GM18526 (cell line): ENCODE measurements around the gene TRIM56.
A peak's percentile ranks its signal among the peaks of the same experiment; 100 is the strongest.

Experiments used
- POLR2A ChIP-seq: IDR thresholded peaks from 3 replicates; pipeline ENCODE4 v1.6.1; 2011; ENCODE audit not compliant: insufficient read length; ENCODE audit errors: extremely low read depth

Gene TRIM56

GRCh38 chr7:101112233-101112632 lies 27.0 kb downstream of the TRIM56 start:
- TF ChIP-seq POLR2A, result no peak

- TF ChIP-seq POLR2A, result no peak
Observed at GRCh38 chr7:101113836-101114235, 28.6 kb downstream of the TRIM56 start.

- TF ChIP-seq POLR2A, result no peak
Observed at GRCh38 chr7:101114492-101114891, 29.2 kb downstream of the TRIM56 start.

- TF ChIP-seq POLR2A, result no peak
Observed at GRCh38 chr7:101115215-101115614, 29.9 kb downstream of the TRIM56 start.

- no peak for TF ChIP-seq POLR2A
Observed at GRCh38 chr7:101116898-101117297, 31.6 kb downstream of the TRIM56 start.

- no peak for TF ChIP-seq POLR2A
Observed at GRCh38 chr7:101118856-101119255, 33.6 kb downstream of the TRIM56 start.

- no peak for TF ChIP-seq POLR2A
Observed at GRCh38 chr7:101119876-101120275, 34.6 kb downstream of the TRIM56 start.

- no peak for TF ChIP-seq POLR2A
Observed at GRCh38 chr7:101120315-101120714, 35.0 kb downstream of the TRIM56 start.

GRCh38 chr7:101121991-101122932 lies 37.0 kb downstream of the TRIM56 start:
- peak; percentile 24 for TF ChIP-seq POLR2A

GRCh38 chr7:101122933-101123702 lies 37.8 kb downstream of the TRIM56 start:
- no peak for TF ChIP-seq POLR2A

- TF ChIP-seq POLR2A, result no peak
Observed at GRCh38 chr7:101123703-101124068, 38.4 kb downstream of the TRIM56 start.

- TF ChIP-seq POLR2A, result no peak
Observed at GRCh38 chr7:101124376-101125056, 39.2 kb downstream of the TRIM56 start.

GRCh38 chr7:101125989-101126650 lies 40.8 kb downstream of the TRIM56 start:
- no peak for TF ChIP-seq POLR2A

GRCh38 chr7:101126651-101127459 lies 41.6 kb downstream of the TRIM56 start, which contains the start of gene SERPINE1:
SERPINE1 (plus strand) TSS chr7:101127104; CDS start chr7:101128394, 1,290 bp downstream.
- peak; percentile 44 for TF ChIP-seq POLR2A
